ENCODE results near the gene DICER1. TPM values are rescaled to one million over a fixed set of nuclear protein-coding genes. Genes with fewer than 3 reads are reported as not detected.
A peak's percentile ranks its signal among the peaks of the same experiment; 100 is the strongest.

Gene DICER1
- total RNA-seq = 99.3 and 153 TPM in 2 replicates

DNA sequence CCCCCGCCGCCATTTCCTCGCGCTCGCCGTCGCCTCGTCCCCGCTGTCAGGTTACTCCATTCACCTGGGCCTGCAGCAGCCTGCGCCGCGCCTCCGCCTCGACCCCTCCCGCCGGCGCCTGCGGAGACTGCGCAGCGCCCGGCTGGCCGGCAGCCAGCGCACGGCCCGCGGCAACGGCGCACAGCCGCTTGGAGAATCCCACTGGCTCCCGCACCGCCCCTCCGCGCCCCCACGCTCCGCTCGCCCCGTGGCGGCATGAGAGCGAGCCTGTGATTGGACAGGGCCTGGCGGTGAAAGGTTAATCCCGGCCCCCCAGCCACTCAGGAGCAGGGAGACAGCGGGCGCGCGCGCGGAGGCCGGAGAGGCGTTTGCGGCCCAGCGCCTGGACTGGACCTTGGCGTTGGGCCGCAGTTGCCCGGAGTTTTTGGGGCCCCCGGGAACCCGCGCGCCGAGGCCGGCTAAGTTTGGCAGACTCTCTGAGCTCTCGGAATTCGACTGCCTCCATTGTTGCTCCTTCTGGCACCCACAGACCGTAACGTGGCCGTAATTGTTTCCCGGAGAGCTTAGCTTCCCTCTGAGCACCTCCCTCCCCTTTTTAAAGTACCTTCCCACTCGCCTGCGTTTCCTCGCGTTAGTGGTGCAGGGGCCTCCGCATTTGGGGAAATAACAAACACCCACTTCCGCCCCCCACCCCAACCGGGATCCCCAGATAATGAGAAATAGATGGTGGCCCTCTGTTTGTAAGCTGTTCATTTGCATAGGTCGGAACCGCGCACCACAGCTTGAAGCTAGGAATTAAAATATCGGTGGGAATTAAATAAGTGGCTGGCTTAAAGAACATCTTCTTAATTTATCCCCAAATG is at the start of gene DICER1:
DICER1 (minus strand) TSS at position 203 of the 863 bp plus-strand sequence. CDS start 24,071 bp downstream, outside the sequence.

Small RNA genes within 50 kb of the gene (small RNA-seq; reads per million reads assigned to genes)
- 1.6 reads per million, percentile 73 among the genes with 10 or more reads in this experiment for gene MIR3173

Other genes with a start within 250 kb of the DICER1 start
- gene CLMN, start 162.4 kb upstream of the DICER1 start, total RNA-seq = 53.8 and 59.4 TPM in 2 replicates